ENCODE results near the gene LHX4.

The LHX4 gene

GRCh38 chr1:180185971-180186645, 44.0 kb upstream of the LHX4 start:
- Histone ChIP-seq H3K4me3 (ENCODE audit: insufficient read length, low read depth) (no peak overlapping the region), H3K9ac (ENCODE audit: insufficient read length, low read depth) (no peak overlapping the region), H3K27me3 (ENCODE audit: insufficient read depth, insufficient read length) (no peaks in the 10 kb centered on the region), H3K9me3 (ENCODE audit: insufficient read depth, low read length) (no peaks in the 10 kb centered on the region), H3K4me1 (ENCODE audit: insufficient read depth, insufficient read length) (peaks cover 4% of the 10 kb centered on the region), H3K36me3 (ENCODE audit: insufficient read depth, insufficient read length, low read length) (peaks cover 44% of the 10 kb centered on the region)
- TF ChIP-seq ZNF274 (IDR thresholded peaks at IDR 0.05; ENCODE audit: low read depth, low read length) (no peak), SUZ12 (IDR thresholded peaks at IDR 0.05; ENCODE audit: extremely low read depth, insufficient read depth, insufficient read length) (no peak), YY1 (IDR thresholded peaks at IDR 0.05; ENCODE audit: insufficient read depth, insufficient read length) (no peak)
- no peak for DNase-seq (ENCODE audit: low read depth, low spot score)

GRCh38 chr1:180186831-180187230, 43.2 kb upstream of the LHX4 start:
- TF ChIP-seq SUZ12 (IDR thresholded peaks at IDR 0.05; ENCODE audit: extremely low read depth, insufficient read depth, insufficient read length) = no peak
- TF ChIP-seq ZNF274 (IDR thresholded peaks at IDR 0.05; ENCODE audit: low read depth, low read length) = no peak
- no peak for TF ChIP-seq YY1 (IDR thresholded peaks at IDR 0.05; ENCODE audit: insufficient read depth, insufficient read length)
- Histone ChIP-seq H3K36me3 (ENCODE audit: insufficient read depth, insufficient read length, low read length) (peaks cover 51% of the 10 kb centered on the region), H3K9ac (ENCODE audit: insufficient read length, low read depth) (no peak overlapping the region), H3K27me3 (ENCODE audit: insufficient read depth, insufficient read length) (no peaks in the 10 kb centered on the region), H3K4me3 (ENCODE audit: insufficient read length, low read depth) (no peak overlapping the region), H3K9me3 (ENCODE audit: insufficient read depth, low read length) (no peaks in the 10 kb centered on the region), H3K4me1 (ENCODE audit: insufficient read depth, insufficient read length) (peaks cover 4% of the 10 kb centered on the region)
- no peak for DNase-seq (ENCODE audit: low read depth, low spot score)

GRCh38 chr1:180187626-180188025, 42.4 kb upstream of the LHX4 start:
- Histone ChIP-seq H3K4me3 (ENCODE audit: insufficient read length, low read depth) (no peak overlapping the region), H3K9ac (ENCODE audit: insufficient read length, low read depth) (peak overlapping the region; percentile 34), H3K27me3 (ENCODE audit: insufficient read depth, insufficient read length) (no peaks in the 10 kb centered on the region), H3K9me3 (ENCODE audit: insufficient read depth, low read length) (no peaks in the 10 kb centered on the region), H3K4me1 (ENCODE audit: insufficient read depth, insufficient read length) (no peaks in the 10 kb centered on the region), H3K36me3 (ENCODE audit: insufficient read depth, insufficient read length, low read length) (peaks cover 45% of the 10 kb centered on the region)
- TF ChIP-seq YY1 (IDR thresholded peaks at IDR 0.05; ENCODE audit: insufficient read depth, insufficient read length) (no peak), ZNF274 (IDR thresholded peaks at IDR 0.05; ENCODE audit: low read depth, low read length) (no peak), SUZ12 (IDR thresholded peaks at IDR 0.05; ENCODE audit: extremely low read depth, insufficient read depth, insufficient read length) (no peak)
- DNase-seq (ENCODE audit: low read depth, low spot score) = no peak

GRCh38 chr1:180188091-180188506, 42.0 kb upstream of the LHX4 start:
- no peak for TF ChIP-seq ZNF274 (IDR thresholded peaks at IDR 0.05; ENCODE audit: low read depth, low read length)
- no peak for TF ChIP-seq SUZ12 (IDR thresholded peaks at IDR 0.05; ENCODE audit: extremely low read depth, insufficient read depth, insufficient read length)
- TF ChIP-seq YY1 (IDR thresholded peaks at IDR 0.05; ENCODE audit: insufficient read depth, insufficient read length) = no peak
- Histone ChIP-seq H3K4me3 (ENCODE audit: insufficient read length, low read depth) (no peak overlapping the region), H3K27me3 (ENCODE audit: insufficient read depth, insufficient read length) (no peaks in the 10 kb centered on the region), H3K9me3 (ENCODE audit: insufficient read depth, low read length) (no peaks in the 10 kb centered on the region), H3K4me1 (ENCODE audit: insufficient read depth, insufficient read length) (no peaks in the 10 kb centered on the region), H3K9ac (ENCODE audit: insufficient read length, low read depth) (no peak overlapping the region), H3K36me3 (ENCODE audit: insufficient read depth, insufficient read length, low read length) (peaks cover 45% of the 10 kb centered on the region)
- peak; percentile 59 for DNase-seq (ENCODE audit: low read depth, low spot score)

GRCh38 chr1:180188684-180189175, 41.3 kb upstream of the LHX4 start:
- no peak for DNase-seq (ENCODE audit: low read depth, low spot score)
- Histone ChIP-seq H3K4me1 (ENCODE audit: insufficient read depth, insufficient read length) (peaks cover 1% of the 10 kb centered on the region), H3K36me3 (ENCODE audit: insufficient read depth, insufficient read length, low read length) (peaks cover 45% of the 10 kb centered on the region)

GRCh38 chr1:180190091-180190490, 40.0 kb upstream of the LHX4 start:
- no peak overlapping the region for H3K4me3 ChIP-seq (ENCODE audit: insufficient read length, low read depth)
- H3K9me3 ChIP-seq (ENCODE audit: insufficient read depth, low read length) = no peaks in the 10 kb centered on the region
- H3K36me3 ChIP-seq (ENCODE audit: insufficient read depth, insufficient read length, low read length) = peaks cover 50% of the 10 kb centered on the region
- H3K9ac ChIP-seq (ENCODE audit: insufficient read length, low read depth) = no peak overlapping the region
- H3K27me3 ChIP-seq (ENCODE audit: insufficient read depth, insufficient read length) = peaks cover 3% of the 10 kb centered on the region
- H3K4me1 ChIP-seq (ENCODE audit: insufficient read depth, insufficient read length) = peaks cover 11% of the 10 kb centered on the region
- no peak for TF ChIP-seq YY1 (IDR thresholded peaks at IDR 0.05; ENCODE audit: insufficient read depth, insufficient read length)
- no peak for TF ChIP-seq ZNF274 (IDR thresholded peaks at IDR 0.05; ENCODE audit: low read depth, low read length)
- TF ChIP-seq SUZ12 (IDR thresholded peaks at IDR 0.05; ENCODE audit: extremely low read depth, insufficient read depth, insufficient read length) = no peak
- no peak for DNase-seq (ENCODE audit: low read depth, low spot score)

More at GRCh38 chr1:180188684-180189175, 41.3 kb upstream of the LHX4 start:
- Histone ChIP-seq H3K4me3 (ENCODE audit: insufficient read length, low read depth) (no peak overlapping the region), H3K9ac (ENCODE audit: insufficient read length, low read depth) (no peak overlapping the region), H3K27me3 (ENCODE audit: insufficient read depth, insufficient read length) (no peaks in the 10 kb centered on the region), H3K9me3 (ENCODE audit: insufficient read depth, low read length) (no peaks in the 10 kb centered on the region)
- no peak for TF ChIP-seq SUZ12 (IDR thresholded peaks at IDR 0.05; ENCODE audit: extremely low read depth, insufficient read depth, insufficient read length)
- TF ChIP-seq YY1 (IDR thresholded peaks at IDR 0.05; ENCODE audit: insufficient read depth, insufficient read length) = no peak
- TF ChIP-seq ZNF274 (IDR thresholded peaks at IDR 0.05; ENCODE audit: low read depth, low read length) = no peak

GRCh38 chr1:180192172-180192571, 37.9 kb upstream of the LHX4 start:
- TF ChIP-seq YY1 (IDR thresholded peaks at IDR 0.05; ENCODE audit: insufficient read depth, insufficient read length) (no peak), SUZ12 (IDR thresholded peaks at IDR 0.05; ENCODE audit: extremely low read depth, insufficient read depth, insufficient read length) (no peak), ZNF274 (IDR thresholded peaks at IDR 0.05; ENCODE audit: low read depth, low read length) (no peak)
- Histone ChIP-seq H3K4me1 (ENCODE audit: insufficient read depth, insufficient read length) (peaks cover 16% of the 10 kb centered on the region), H3K36me3 (ENCODE audit: insufficient read depth, insufficient read length, low read length) (peaks cover 47% of the 10 kb centered on the region), H3K27me3 (ENCODE audit: insufficient read depth, insufficient read length) (peaks cover 3% of the 10 kb centered on the region), H3K9me3 (ENCODE audit: insufficient read depth, low read length) (no peaks in the 10 kb centered on the region), H3K9ac (ENCODE audit: insufficient read length, low read depth) (no peak overlapping the region), H3K4me3 (ENCODE audit: insufficient read length, low read depth) (no peak overlapping the region)
- no peak for DNase-seq (ENCODE audit: low read depth, low spot score)

Data from NT2/D1 (cell line).